Measurements from ENCODE around the gene HMGXB3.

DNA sequence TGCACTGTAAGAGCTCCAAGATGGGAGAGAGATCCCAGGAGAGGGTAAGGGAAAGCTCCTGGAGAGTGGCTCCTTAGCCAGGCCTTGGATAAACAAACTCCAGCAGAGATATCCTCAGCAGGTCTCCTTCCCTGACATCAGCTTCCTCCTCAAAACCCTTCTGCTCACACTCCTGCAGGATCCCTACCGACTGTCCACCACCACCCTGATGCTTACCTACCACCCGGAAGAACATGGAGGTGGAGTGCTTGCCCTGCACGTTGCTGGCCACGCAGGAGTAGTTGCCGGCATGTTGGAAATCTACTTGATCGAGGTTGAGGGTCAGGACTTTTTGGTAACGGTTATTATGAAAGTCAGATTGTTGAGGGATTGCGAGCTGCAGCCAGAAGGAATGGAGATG lies 76.5 kb downstream of the HMGXB3 start:
- TF ChIP-seq, protein P1, sequence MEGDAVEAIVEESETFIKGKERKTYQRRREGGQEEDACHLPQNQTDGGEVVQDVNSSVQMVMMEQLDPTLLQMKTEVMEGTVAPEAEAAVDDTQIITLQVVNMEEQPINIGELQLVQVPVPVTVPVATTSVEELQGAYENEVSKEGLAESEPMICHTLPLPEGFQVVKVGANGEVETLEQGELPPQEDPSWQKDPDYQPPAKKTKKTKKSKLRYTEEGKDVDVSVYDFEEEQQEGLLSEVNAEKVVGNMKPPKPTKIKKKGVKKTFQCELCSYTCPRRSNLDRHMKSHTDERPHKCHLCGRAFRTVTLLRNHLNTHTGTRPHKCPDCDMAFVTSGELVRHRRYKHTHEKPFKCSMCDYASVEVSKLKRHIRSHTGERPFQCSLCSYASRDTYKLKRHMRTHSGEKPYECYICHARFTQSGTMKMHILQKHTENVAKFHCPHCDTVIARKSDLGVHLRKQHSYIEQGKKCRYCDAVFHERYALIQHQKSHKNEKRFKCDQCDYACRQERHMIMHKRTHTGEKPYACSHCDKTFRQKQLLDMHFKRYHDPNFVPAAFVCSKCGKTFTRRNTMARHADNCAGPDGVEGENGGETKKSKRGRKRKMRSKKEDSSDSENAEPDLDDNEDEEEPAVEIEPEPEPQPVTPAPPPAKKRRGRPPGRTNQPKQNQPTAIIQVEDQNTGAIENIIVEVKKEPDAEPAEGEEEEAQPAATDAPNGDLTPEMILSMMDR (conservative IDR thresholded peaks at IDR 0.05; ENCODE audit: low read length), result no peak
- no peak for TF ChIP-seq EZH2phosphoT487 (IDR thresholded peaks at IDR 0.05; ENCODE audit: borderline replicate concordance, low read depth, low read length)
